Measurements from ENCODE around the gene GPSM1. TPM values are rescaled to one million over a fixed set of nuclear protein-coding genes. Genes with fewer than 3 reads are reported as not detected.

GPSM1 gene
- total and polyA plus RNA-seq, 2 experiments from 2014 or later, result 25.5 to 30.0 TPM

- Histone ChIP-seq H3K79me2 (no peaks in the 10 kb centered on the region), H3K36me3 (replicated peaks; ENCODE audit: insufficient read depth, low read depth) (no peaks in the 10 kb centered on the region), H4K20me1 (ENCODE audit: insufficient read depth, poor library complexity, severe bottlenecking) (no peaks in the 10 kb centered on the region), H2AFZ (no peak overlapping the region), H3K27ac (no peak overlapping the region), H3K4me2 (no peak overlapping the region), H3K4me3 (no peak overlapping the region), H3K27me3 (no peaks in the 10 kb centered on the region), H3K9me2 (replicated peaks; ENCODE audit: insufficient read depth) (no peaks in the 10 kb centered on the region), H3K4me1 (ENCODE audit: insufficient read depth) (peaks cover 3% of the 10 kb centered on the region), H3K9me3 (ENCODE audit: low read depth) (no peaks in the 10 kb centered on the region)
- WGBS (ENCODE audit: low lambda C conversion rate, missing lambda C conversion rate), result 90% methylated on average over 16 of the region's 16 CpGs
- TF ChIP-seq EZH2phosphoT487 (IDR thresholded peaks at IDR 0.05; ENCODE audit: low read depth, severe bottlenecking, unreplicated experiment), result no peak
- no peak for TF ChIP-seq CTCF (IDR thresholded peaks at IDR 0.05; ENCODE audit: poor library complexity)
- TF ChIP-seq EZH2 (IDR thresholded peaks at IDR 0.05; ENCODE audit: borderline replicate concordance), result no peak
- no peak for DNase-seq (ENCODE audit: low spot score)
These were observed 32.3 kb upstream of the GPSM1 start for GRCh38 chr9:136295055-136295454.

- Histone ChIP-seq H3K4me1 (ENCODE audit: insufficient read depth) (peaks cover 3% of the 10 kb centered on the region), H3K27ac (no peak overlapping the region), H3K79me2 (no peaks in the 10 kb centered on the region), H3K27me3 (no peaks in the 10 kb centered on the region), H3K4me3 (no peak overlapping the region), H4K20me1 (ENCODE audit: insufficient read depth, poor library complexity, severe bottlenecking) (no peaks in the 10 kb centered on the region), H3K9me2 (replicated peaks; ENCODE audit: insufficient read depth) (no peaks in the 10 kb centered on the region), H3K36me3 (replicated peaks; ENCODE audit: insufficient read depth, low read depth) (no peaks in the 10 kb centered on the region), H2AFZ (no peak overlapping the region), H3K4me2 (no peak overlapping the region), H3K9me3 (ENCODE audit: low read depth) (no peaks in the 10 kb centered on the region)
- no peak for DNase-seq (ENCODE audit: low spot score)
- TF ChIP-seq EZH2phosphoT487 (IDR thresholded peaks at IDR 0.05; ENCODE audit: low read depth, severe bottlenecking, unreplicated experiment) (no peak), CTCF (IDR thresholded peaks at IDR 0.05; ENCODE audit: poor library complexity) (no peak), EZH2 (IDR thresholded peaks at IDR 0.05; ENCODE audit: borderline replicate concordance) (no peak)
- WGBS (ENCODE audit: low lambda C conversion rate, missing lambda C conversion rate), result 72% methylated on average over 34 of the region's 37 CpGs
These were observed 31.6 kb upstream of the GPSM1 start for GRCh38 chr9:136295542-136296433.

GRCh38 chr9:136296434-136297015 is 30.8 kb upstream of the GPSM1 start:
- Histone ChIP-seq H3K4me3 (no peak overlapping the region), H3K36me3 (replicated peaks; ENCODE audit: insufficient read depth, low read depth) (no peaks in the 10 kb centered on the region), H3K4me1 (ENCODE audit: insufficient read depth) (peaks cover 3% of the 10 kb centered on the region), H4K20me1 (ENCODE audit: insufficient read depth, poor library complexity, severe bottlenecking) (no peaks in the 10 kb centered on the region), H3K79me2 (no peaks in the 10 kb centered on the region), H3K9me3 (ENCODE audit: low read depth) (no peaks in the 10 kb centered on the region), H3K27ac (no peak overlapping the region), H2AFZ (no peak overlapping the region), H3K9me2 (replicated peaks; ENCODE audit: insufficient read depth) (no peaks in the 10 kb centered on the region), H3K4me2 (no peak overlapping the region), H3K27me3 (no peaks in the 10 kb centered on the region)
- 87% methylated on average over 15 of the region's 16 CpGs for WGBS (ENCODE audit: low lambda C conversion rate, missing lambda C conversion rate)
- TF ChIP-seq CTCF (IDR thresholded peaks at IDR 0.05; ENCODE audit: poor library complexity), result no peak
- no peak for DNase-seq (ENCODE audit: low spot score)
